Stimulated activated CD4-positive, alpha-beta T cell treated with anti-CD3 and anti-CD28 coated beads, Interleukin-12 subunit alpha, Interleukin-12 subunit beta, amount 100 ng/mL, for 24 hours (primary cell): ENCODE measurements around the gene ADCY1.

Experiments used
- DNase-seq, 2 experiments: peaks; one replicate each; pipeline ENCODE4 v3.0.0-alpha.2; 2020; ENCODE audit warnings: low read depth in 2 of 2

Gene ADCY1

GRCh38 chr7:45650404-45651394 lies 76.5 kb downstream of the ADCY1 start:
- DNase-seq = no peak

DNA sequence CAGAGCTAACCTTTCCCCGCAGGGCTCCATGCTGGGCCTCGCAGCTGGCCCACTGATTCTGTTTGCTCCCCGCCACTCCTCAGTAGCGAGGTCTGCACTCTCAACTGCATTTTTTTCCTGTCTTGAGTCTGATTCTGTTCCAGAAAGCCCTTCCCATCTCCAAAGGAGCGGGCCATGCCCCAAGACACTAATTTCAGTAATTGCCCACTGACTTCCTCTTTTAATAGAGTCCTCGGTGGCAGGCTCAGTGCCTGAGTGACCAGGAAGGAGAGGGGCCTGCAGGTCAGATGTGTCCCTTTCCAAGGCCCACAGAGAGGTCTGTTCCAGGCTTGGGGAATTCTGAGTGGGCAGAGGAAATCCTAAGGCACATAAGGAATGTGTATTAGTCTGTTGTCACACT lies 77.4 kb downstream of the ADCY1 start:
- no peak for DNase-seq

GRCh38 chr7:45652630-45653029 lies 78.5 kb downstream of the ADCY1 start:
- no peak for DNase-seq

- DNase-seq = no peak
Observed at GRCh38 chr7:45653209-45653907, 79.2 kb downstream of the ADCY1 start.

- DNase-seq = no peak
Observed at GRCh38 chr7:45654341-45654740, 80.2 kb downstream of the ADCY1 start.

- DNase-seq = no peak
Observed at GRCh38 chr7:45655539-45655938, 81.4 kb downstream of the ADCY1 start.

DNA sequence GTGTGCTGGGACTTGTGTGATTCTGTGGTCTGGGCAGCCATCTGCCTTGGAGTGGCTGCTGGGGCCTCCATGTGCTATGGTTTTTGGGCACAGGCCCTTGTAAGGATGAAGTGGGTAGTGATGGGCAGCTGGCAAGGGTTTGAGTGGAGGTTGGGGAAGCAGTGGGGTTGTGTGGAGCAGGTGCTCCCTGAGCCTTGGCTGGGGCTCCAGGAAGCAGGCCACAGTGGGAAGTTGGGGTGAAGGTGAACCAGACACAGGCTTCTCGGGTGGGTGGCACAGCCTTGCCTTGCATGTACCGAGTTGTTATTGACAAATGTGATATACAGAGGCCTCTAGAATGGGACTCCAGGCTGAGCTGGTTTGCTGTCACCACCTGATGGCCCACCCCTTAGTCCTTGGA lies 82.3 kb downstream of the ADCY1 start:
- no peak for DNase-seq

DNA sequence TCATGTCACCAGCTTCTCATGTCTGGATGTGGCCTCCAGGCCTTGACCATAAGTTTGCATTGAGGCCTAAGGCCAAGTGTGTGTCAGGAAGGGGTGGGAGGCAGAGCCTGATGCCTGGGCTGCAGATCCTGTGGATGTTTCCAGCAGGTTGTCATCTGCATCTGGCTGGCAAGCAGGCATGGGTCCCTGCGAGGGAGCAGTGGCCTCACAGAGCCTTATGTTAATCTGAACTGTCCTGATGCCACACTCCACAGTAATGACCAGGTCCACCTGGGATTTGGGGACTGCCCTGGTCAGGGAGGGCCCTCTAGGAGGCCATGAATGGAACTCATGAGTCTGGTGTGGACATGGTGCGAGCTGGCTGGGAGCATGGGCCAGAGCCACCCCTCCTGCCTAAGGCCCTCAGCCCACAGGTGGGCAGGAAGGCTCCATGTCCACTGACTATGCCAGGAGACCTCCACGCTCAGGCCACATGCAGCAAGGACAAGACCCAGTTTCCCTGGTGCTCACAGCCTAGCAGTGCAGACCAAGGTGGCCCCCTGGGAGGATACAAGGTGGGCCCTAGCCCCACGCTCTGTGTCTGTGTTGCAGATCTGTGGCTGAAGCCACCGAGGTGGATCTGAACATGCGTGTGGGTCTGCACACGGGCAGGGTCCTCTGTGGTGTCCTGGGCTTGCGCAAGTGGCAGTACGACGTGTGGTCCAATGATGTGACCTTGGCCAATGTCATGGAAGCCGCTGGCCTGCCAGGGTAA lies 83.1 kb downstream of the ADCY1 start:
- DNase-seq = no peak

- no peak for DNase-seq
Observed at GRCh38 chr7:45657890-45658715, 83.9 kb downstream of the ADCY1 start.

GRCh38 chr7:45658716-45659495 lies 84.7 kb downstream of the ADCY1 start:
- DNase-seq = no peak

DNA sequence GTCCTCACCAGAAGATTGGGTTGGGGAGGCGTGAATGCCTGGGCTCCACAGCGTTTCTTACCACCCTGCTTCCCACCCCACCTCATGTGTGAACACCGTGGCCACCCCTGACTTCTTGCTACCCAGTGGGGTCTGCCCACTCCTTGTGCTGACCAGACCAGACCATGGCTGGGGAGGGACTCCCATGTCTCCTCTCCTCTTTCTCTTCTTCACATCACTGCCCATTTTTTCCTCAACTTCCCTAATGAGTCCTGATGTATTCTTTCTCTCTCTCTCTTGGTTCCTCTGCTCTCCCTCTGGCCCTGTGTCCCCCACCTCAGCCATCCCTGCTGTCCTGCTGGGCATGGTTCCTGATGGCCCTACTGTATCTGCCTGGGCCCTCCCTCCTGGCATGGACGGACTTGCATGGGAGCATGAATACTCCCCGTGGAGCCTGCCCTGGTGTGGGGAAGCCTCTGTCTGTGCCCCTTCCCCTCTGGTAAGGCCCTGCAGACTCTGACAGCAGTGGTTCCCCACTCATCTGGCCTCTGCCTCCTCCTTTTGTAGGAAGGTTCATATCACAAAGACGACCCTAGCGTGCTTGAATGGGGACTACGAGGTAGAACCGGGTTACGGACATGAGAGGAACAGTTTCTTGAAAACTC lies 85.5 kb downstream of the ADCY1 start:
- no peak for DNase-seq

DNA sequence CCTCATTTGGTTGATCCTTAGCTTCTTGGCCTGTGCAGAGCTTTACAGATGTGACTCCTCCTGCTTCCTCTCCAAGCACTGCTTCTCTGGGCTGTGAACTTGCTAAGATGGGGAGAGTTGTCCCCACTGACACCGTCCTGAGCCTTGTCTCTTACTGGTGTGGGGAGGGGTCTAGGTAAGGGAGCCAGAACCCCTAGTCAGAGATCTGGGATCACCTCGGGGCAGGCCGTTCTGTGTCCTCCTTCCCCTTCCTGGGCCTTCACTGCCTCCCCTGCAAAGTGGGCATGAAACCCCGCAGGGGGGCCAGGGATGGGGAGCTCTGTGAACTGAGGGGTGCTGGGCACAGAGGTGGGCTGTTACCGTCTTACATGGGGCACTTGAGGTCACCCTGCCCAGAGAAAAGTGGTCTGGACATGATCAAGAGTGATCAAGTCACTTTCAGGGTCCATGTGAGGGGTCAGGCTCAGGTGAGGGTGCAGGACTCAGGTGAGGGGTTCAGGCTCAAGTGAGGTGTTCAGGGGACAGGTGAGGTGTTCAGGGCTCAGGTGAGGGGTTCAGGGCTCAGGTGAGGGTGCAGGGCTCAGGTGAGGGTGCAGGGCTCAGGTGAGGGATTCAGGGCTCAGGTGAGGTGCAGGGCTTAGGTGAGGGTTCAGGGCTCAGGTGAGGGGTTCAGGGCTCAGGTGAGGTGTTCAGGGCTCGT lies 86.2 kb downstream of the ADCY1 start:
- DNase-seq = no peak

- DNase-seq = no peak
Observed at GRCh38 chr7:45660901-45661211, 86.7 kb downstream of the ADCY1 start.

- DNase-seq = no peak
Observed at GRCh38 chr7:45661302-45661995, 87.3 kb downstream of the ADCY1 start.

DNA sequence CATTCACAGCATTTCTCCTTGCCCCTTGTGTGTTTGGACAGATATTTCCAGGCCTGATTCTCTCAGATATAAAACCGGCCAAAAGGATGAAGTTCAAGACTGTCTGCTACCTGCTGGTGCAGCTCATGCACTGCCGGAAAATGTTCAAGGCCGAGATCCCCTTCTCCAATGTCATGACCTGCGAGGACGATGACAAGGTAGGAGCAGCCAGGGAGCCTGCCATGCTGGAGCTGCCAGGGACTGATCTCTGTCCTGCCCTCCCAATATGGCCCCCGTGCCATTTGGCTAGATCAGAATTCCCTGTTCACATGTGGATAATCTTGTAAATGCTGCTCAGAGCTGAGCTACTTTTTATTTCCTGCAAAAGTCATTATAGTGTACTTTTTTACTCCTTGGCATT lies 87.8 kb downstream of the ADCY1 start:
- no peak for DNase-seq

DNA sequence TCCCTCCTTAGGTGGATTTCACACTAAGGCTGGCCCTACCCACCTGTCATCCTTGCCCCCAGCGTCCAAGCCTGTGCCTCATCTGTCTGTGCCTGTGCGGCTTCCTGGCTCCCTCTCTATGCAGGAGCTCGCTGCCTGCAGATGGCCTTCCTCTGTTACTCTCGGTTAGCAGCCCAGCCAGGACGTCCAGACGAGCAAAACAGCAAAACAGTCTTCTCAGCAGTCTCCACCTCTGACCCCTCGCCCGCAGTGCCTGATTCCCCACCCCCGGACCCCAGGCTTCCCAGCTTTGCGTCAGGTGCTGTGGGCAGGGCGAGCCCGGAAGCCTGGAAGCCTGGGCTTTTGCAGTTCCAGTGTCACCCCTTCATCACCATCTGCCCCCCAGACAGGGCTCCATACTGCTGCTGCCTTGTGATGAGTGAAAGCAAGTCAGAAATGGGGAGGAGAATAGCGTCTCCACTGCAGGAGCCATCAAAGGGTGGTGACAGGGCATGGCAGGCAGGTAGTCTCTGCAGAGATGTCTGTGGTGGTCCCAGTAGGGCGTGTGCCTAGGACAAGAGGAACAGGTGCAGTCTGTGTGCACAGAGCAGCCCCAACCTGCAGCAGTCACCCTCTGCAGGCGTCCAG lies 88.5 kb downstream of the ADCY1 start:
- no peak for DNase-seq

DNA sequence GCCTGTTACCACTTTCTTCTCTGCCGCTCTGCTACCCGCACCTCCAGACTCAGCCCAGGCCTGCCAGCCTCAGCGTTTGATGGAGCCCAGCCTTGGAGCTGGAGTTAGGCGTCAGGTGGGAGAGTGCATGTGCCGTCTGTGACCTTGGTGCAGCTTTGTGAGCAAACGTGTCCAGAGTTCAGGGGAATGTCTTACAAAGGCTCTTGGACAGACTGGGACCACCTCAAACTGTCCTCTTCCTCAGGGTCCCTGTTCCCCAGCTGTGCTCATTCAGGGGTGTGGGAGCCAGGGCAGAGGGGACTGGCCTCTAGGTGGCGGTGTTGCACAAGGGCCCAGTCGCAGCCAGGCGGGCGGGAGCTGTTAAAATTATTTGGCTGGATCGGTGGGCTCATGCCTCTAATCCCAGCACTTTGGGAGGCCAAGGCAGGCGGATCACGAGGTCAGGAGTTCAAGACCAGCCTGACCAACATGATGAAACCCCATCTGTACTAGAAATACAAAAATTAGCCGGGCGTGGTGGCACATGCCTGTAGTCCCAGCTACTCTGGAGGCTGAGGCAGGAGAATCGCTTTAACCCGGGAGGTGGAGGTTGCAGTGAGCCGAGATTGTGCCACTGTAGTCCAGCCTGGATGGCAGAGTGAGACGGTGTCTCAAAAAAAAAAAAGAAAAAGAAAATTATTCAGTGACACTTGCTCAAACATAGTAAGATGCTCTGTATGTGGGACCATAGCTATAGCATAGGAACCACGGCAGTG lies 89.2 kb downstream of the ADCY1 start:
- peak in 1 of 2 experiments; percentile 6 for DNase-seq
